Right renal cortex interstitium (tissue), 3 donors: ENCODE measurements around the gene PDE7B. TPM values are rescaled to one million over a fixed set of nuclear protein-coding genes. Genes with fewer than 3 reads are reported as not detected.

Source experiments
- DNase-seq, 3 donors: peaks; one replicate each; pipeline ENCODE4 v3.0.0-alpha.2; 2013; ENCODE audit warnings: low read depth in 3 of 3, low spot score in 2 of 3
- polyA plus RNA-seq, 3 donors: library from polyadenylated mRNA; unstranded; fragments of 120-200 nt; gene quantifications; one replicate each; pipeline ENCODE4 v1.2.1, GENCODE V29; 2013; ENCODE audit not compliant: insufficient read length in 3 of 3

Gene PDE7B
- 1 to 10 TPM; 8.3 to 9.2 (median 8.7) TPM for polyA plus RNA-seq

- DNase-seq: peak; percentile 45 to 59 (median 56)
Measured at GRCh38 chr6:135851442-135852271, at the start of gene PDE7B. TSS of gene PDE7B (plus strand) at chr6:135851701.

GRCh38 chr6:135801755-135802465 is 49.6 kb upstream of the PDE7B start:
- DNase-seq: no peak

- DNase-seq: no peak
Measured at GRCh38 chr6:135810486-135810885, 41.0 kb upstream of the PDE7B start.

GRCh38 chr6:135811170-135811569 is 40.3 kb upstream of the PDE7B start:
- DNase-seq: no peak

- no peak for DNase-seq
Measured at GRCh38 chr6:135811644-135812526, 39.6 kb upstream of the PDE7B start.

GRCh38 chr6:135813401-135813800 is 38.1 kb upstream of the PDE7B start:
- no peak for DNase-seq

- DNase-seq: no peak
Measured at GRCh38 chr6:135814043-135814442, 37.5 kb upstream of the PDE7B start.

GRCh38 chr6:135815216-135815615 is 36.3 kb upstream of the PDE7B start:
- DNase-seq: no peak

- no peak for DNase-seq
Measured at GRCh38 chr6:135817035-135817434, 34.5 kb upstream of the PDE7B start.

- no peak for DNase-seq
Measured at GRCh38 chr6:135819665-135820064, 31.8 kb upstream of the PDE7B start.

- no peak for DNase-seq
Measured at GRCh38 chr6:135820340-135820739, 31.2 kb upstream of the PDE7B start.

- no peak for DNase-seq
Measured at GRCh38 chr6:135823851-135824250, 27.6 kb upstream of the PDE7B start.

- DNase-seq: no peak
Measured at GRCh38 chr6:135826236-135826804, 25.2 kb upstream of the PDE7B start.

- no peak for DNase-seq
Measured at GRCh38 chr6:135828021-135828420, 23.5 kb upstream of the PDE7B start.

- DNase-seq: no peak
Measured at GRCh38 chr6:135830452-135830881, 21.0 kb upstream of the PDE7B start.

- no peak for DNase-seq
Measured at GRCh38 chr6:135831016-135831415, 20.5 kb upstream of the PDE7B start.

- no peak for DNase-seq
Measured at GRCh38 chr6:135832166-135832565, 19.3 kb upstream of the PDE7B start.

- DNase-seq: no peak
Measured at GRCh38 chr6:135833771-135834170, 17.7 kb upstream of the PDE7B start.

GRCh38 chr6:135837735-135838449 is 13.6 kb upstream of the PDE7B start:
- DNase-seq: no peak

GRCh38 chr6:135839121-135839520 is 12.4 kb upstream of the PDE7B start:
- no peak for DNase-seq
